Smooth muscle cell (in vitro differentiated cells): Measurements from ENCODE around the gene SGMS1. TPM values are rescaled to one million over a fixed set of nuclear protein-coding genes. Genes with fewer than 3 reads are reported as not detected.

Experiments used
- DNase-seq: peaks from one replicate; lab custom pipeline; 2025; ENCODE audit not compliant: unreplicated experiment; lab: John Stamatoyannopoulos, UW
- H2AFZ ChIP-seq: fragments of 200-600 bp; sonication (generic); 2 replicates; pipeline ENCODE4 v1.6.0; 2016; ENCODE audit warnings: antibody characterized with exemption, low read depth, mild to moderate bottlenecking
- H3F3A ChIP-seq: fragments of 200-600 bp; sonication (generic); 2 replicates; pipeline ENCODE4 v1.6.0; 2017; ENCODE audit warnings: antibody characterized with exemption, low read depth
- H3K27ac ChIP-seq: fragments of 200-600 bp; sonication (generic); 2 replicates; pipeline ENCODE4 v1.5.1; 2016; ENCODE audit warnings: low read depth, mild to moderate bottlenecking
- H3K27me3 ChIP-seq: fragments of 200-600 bp; sonication (generic); 2 replicates; pipeline ENCODE4 v1.6.1; 2016; ENCODE audit warnings: low read depth, mild to moderate bottlenecking
- H3K36me3 ChIP-seq: fragments of 200-600 bp; sonication (generic); 2 replicates; pipeline ENCODE4 v1.5.1; 2016; ENCODE audit warnings: low read depth
- H3K4me1 ChIP-seq: fragments of 200-600 bp; sonication (generic); 2 replicates; pipeline ENCODE4 v1.5.1; 2016; ENCODE audit warnings: low read depth
- H3K4me2 ChIP-seq: fragments of 200-600 bp; sonication (generic); 2 replicates; pipeline ENCODE4 v1.6.0; 2016; ENCODE audit warnings: mild to moderate bottlenecking
- H3K4me3 ChIP-seq: fragments of 200-600 bp; sonication (generic); 2 replicates; pipeline ENCODE4 v1.5.1; 2016; ENCODE audit warnings: mild to moderate bottlenecking
- H3K79me2 ChIP-seq: fragments of 200-600 bp; sonication (generic); 2 replicates; pipeline ENCODE4 v1.6.0; 2016; ENCODE audit warnings: low read depth, mild to moderate bottlenecking
- H3K9ac ChIP-seq: fragments of 200-600 bp; sonication (generic); 2 replicates; pipeline ENCODE4 v1.6.0; 2016; ENCODE audit warnings: low read depth
- H3K9me3 ChIP-seq: fragments of 200-600 bp; sonication (generic); replicated peaks from 2 replicates; pipeline ENCODE4 v1.5.1; 2016; ENCODE audit warnings: low read depth
- H4K20me1 ChIP-seq: fragments of 200-600 bp; sonication (generic); 2 replicates; pipeline ENCODE4 v1.6.0; 2016; ENCODE audit warnings: low read depth
- WGBS: methylation state at CpG from one replicate; pipeline ENCODE4 v1.1.7; 2016; ENCODE audit warnings: low lambda C conversion rate; 5-methylcytosine and 5-hydroxymethylcytosine counted together
- polyA plus RNA-seq: library from polyadenylated mRNA; unstranded; fragments of >200 nt; fragmentation: Nextera tagmentation; extraction: Ambion mirVana; gene quantifications from 2 replicates; pipeline ENCODE4 v1.2.1, GENCODE V29; 2016
- total RNA-seq: library from RNA; depleted of rRNA; stranded (reverse); fragments of >200 nt; gene quantifications from 2 replicates; pipeline ENCODE4 v1.2.3, GENCODE V29; 2014
- TF ChIP-seq, protein P1 (sequence below): fragments of 200-600 bp; sonication (generic); IDR thresholded peaks from 2 replicates; pipeline ENCODE4 v1.5.1; 2017; ENCODE audit warnings: borderline replicate concordance, mild to moderate bottlenecking, antibody characterized with exemption; ENCODE audit not compliant: insufficient read depth, poor library complexity, severe bottlenecking

Gene SGMS1
- total and polyA plus RNA-seq, 2 experiments from 2014 or later = 4.0 to 14.3 TPM

DNA sequence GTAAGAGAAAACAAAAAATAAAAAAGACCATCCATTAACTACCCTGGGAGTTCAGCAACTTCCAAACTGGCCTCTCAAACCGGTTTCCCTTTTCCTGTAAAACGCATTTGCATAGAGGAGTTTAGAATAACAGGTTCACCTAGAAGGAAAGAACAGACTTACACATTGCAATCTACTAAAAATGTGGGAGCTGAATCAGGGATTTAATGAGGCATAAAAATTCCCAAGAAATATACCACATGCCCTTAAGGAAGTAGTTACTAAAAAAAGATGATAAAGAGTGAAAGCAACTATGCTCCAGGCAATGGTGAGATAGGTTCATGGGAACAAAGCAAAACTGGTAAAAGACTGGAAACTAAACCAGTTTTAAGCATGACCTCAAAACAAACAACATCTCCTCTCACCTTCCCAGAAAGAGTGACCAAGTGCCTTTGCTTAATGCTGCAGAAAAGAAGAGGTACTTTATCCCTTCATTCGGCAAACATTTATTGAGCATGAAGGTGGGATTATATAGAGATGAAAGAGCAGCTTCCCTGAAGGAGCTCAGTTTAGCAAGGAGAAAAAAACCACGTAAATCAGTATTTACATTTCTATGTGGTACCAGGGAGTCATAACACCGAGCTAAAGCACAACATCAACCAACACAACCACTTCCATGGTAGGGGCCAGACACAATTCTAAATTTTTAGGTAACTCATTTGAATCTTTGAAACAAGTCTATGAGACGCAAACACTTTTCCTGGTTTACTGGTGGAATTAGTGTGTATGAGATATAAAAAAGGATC is 152.8 kb downstream of the SGMS1 start:
- H3K4me2 ChIP-seq = no peak overlapping the region
- no peaks in the 10 kb centered on the region for H3K79me2 ChIP-seq
- DNase-seq = no peak

DNA sequence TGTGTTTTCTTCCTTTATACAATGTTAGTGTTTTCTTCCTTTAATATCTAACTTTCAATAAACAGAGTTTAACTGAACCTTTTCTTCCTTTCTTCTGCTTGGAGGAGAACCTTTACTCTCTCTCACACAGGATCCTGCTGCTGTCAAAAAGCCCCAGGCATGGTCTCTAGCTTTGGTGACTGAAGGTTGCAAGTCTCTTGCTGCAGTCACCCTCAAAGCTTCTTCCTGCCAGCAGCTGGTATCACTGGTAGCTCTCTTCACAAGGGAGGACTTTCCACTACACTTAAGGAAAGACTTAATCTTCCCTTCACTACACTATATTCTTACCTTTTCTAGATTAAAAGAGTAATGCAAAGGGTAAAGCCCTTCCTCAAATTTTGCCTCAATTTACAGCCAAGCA is 153.4 kb downstream of the SGMS1 start:
- H3K27ac ChIP-seq = peak overlapping the region; percentile 28
- no peak for DNase-seq
- H3K9me3 ChIP-seq = no peaks in the 10 kb centered on the region
- TF ChIP-seq, protein P1, sequence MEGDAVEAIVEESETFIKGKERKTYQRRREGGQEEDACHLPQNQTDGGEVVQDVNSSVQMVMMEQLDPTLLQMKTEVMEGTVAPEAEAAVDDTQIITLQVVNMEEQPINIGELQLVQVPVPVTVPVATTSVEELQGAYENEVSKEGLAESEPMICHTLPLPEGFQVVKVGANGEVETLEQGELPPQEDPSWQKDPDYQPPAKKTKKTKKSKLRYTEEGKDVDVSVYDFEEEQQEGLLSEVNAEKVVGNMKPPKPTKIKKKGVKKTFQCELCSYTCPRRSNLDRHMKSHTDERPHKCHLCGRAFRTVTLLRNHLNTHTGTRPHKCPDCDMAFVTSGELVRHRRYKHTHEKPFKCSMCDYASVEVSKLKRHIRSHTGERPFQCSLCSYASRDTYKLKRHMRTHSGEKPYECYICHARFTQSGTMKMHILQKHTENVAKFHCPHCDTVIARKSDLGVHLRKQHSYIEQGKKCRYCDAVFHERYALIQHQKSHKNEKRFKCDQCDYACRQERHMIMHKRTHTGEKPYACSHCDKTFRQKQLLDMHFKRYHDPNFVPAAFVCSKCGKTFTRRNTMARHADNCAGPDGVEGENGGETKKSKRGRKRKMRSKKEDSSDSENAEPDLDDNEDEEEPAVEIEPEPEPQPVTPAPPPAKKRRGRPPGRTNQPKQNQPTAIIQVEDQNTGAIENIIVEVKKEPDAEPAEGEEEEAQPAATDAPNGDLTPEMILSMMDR = no peak
- no peak overlapping the region for H3K9ac ChIP-seq
- H3K36me3 ChIP-seq = no peaks in the 10 kb centered on the region
- peak overlapping the region; percentile 2 for H3K4me2 ChIP-seq
- H4K20me1 ChIP-seq = no peaks in the 10 kb centered on the region
- no peaks in the 10 kb centered on the region for H3K27me3 ChIP-seq
- H2AFZ ChIP-seq = no peak overlapping the region
- H3K79me2 ChIP-seq = no peaks in the 10 kb centered on the region
- no peak overlapping the region for H3K4me3 ChIP-seq
- H3K4me1 ChIP-seq = peaks cover 13% of the 10 kb centered on the region
- H3F3A ChIP-seq = peaks cover 5% of the 10 kb centered on the region

More for the DNA sequence above, 152.8 kb downstream of the SGMS1 start:
- WGBS = 53% methylated on average over 6 of the region's 6 CpGs
- no peak overlapping the region for H3K9ac ChIP-seq
- H3K4me1 ChIP-seq = peaks cover 13% of the 10 kb centered on the region
- H2AFZ ChIP-seq = no peak overlapping the region
- no peaks in the 10 kb centered on the region for H3K36me3 ChIP-seq
- no peaks in the 10 kb centered on the region for H4K20me1 ChIP-seq
- no peaks in the 10 kb centered on the region for H3K27me3 ChIP-seq
- H3K9me3 ChIP-seq = no peaks in the 10 kb centered on the region
- no peak overlapping the region for H3K4me3 ChIP-seq
- TF ChIP-seq, protein P1 = no peak
- peaks cover 5% of the 10 kb centered on the region for H3F3A ChIP-seq
- H3K27ac ChIP-seq = peak overlapping the region; percentile 28

DNA sequence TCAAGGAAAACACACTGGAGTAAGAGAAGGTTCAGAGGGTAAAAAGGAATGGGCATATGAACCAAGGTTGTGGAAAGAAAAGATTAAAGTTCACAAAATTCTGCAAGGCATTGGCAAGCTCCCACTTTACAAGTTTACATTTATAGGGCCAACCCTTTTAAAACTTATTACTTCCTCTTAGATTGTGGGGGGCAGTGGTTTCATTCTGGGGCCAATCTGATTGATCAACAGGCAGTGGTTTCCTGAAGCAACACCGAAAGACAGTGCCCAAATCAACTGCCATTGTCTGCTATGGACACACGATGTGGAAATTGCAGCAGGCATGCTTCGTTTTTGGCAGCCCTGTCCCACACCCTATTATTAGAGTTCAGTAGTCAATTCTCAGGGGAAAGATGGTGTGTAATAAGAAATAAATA is 154.0 kb downstream of the SGMS1 start:
- Histone ChIP-seq H3K9me3 (no peaks in the 10 kb centered on the region), H3F3A (peaks cover 5% of the 10 kb centered on the region), H3K4me2 (peak overlapping the region; percentile 2), H4K20me1 (no peaks in the 10 kb centered on the region), H3K27ac (no peak overlapping the region), H3K36me3 (no peaks in the 10 kb centered on the region), H3K9ac (no peak overlapping the region), H3K79me2 (no peaks in the 10 kb centered on the region), H3K27me3 (no peaks in the 10 kb centered on the region), H2AFZ (no peak overlapping the region), H3K4me1 (peaks cover 13% of the 10 kb centered on the region), H3K4me3 (no peak overlapping the region)
- WGBS = 68% methylated on average over 3 of the region's 3 CpGs
- TF ChIP-seq, protein P1 = no peak
- DNase-seq = no peak

DNA sequence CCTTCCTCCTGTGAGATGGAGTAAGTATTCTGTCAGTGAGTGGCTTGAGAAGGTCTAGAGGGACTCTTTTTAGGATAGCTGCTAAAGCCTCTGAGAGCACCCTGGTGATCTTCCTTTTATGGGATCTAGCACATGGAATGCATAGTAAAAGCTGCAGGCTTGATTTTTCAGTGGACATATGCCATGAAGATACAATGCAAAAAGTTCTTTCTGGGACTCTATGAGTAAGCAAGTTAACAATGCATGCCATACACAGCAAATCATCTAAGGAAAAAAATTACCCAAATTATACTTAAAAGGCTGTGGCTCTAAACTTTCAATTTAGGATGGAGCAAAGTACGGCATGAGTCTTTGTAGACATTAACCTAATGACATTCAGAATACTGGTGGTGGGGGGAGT is 154.5 kb downstream of the SGMS1 start:
- no peak overlapping the region for H3K27ac ChIP-seq
- no peak overlapping the region for H3K4me2 ChIP-seq
- DNase-seq = no peak

More for the DNA sequence above, 154.5 kb downstream of the SGMS1 start:
- no peaks in the 10 kb centered on the region for H3K36me3 ChIP-seq
- H4K20me1 ChIP-seq = no peaks in the 10 kb centered on the region
- H3K79me2 ChIP-seq = no peaks in the 10 kb centered on the region
- H3K4me1 ChIP-seq = peaks cover 13% of the 10 kb centered on the region
- no peaks in the 10 kb centered on the region for H3K27me3 ChIP-seq
- H3K9me3 ChIP-seq = no peaks in the 10 kb centered on the region
- peaks cover 5% of the 10 kb centered on the region for H3F3A ChIP-seq
- TF ChIP-seq, protein P1 = no peak
- no peak overlapping the region for H2AFZ ChIP-seq
- H3K4me3 ChIP-seq = no peak overlapping the region
- 63% methylated on average over 1 of the region's 1 CpG for WGBS
- H3K9ac ChIP-seq = no peak overlapping the region
